Tibial nerve (tissue), 4 donors: Measurements from ENCODE around the gene ITGA11. TPM values are rescaled to one million over a fixed set of nuclear protein-coding genes. Genes with fewer than 3 reads are reported as not detected.
A peak's percentile ranks its signal among the peaks of the same experiment; 100 is the strongest.

ENCODE experiments used
- DNase-seq, 2 donors: peaks; one replicate each; pipeline ENCODE4 v3.0.0-alpha.2; 2019; ENCODE audit warnings: low spot score in 2 of 2
- H3K27ac ChIP-seq, 4 donors: fragments of 200-600 bp; sonication (generic) in 3 of 4; one replicate each; pipeline ENCODE4 v1.5.1; 2017 to 2019; ENCODE audit warnings: mild to moderate bottlenecking in 1 of 4
- H3K27me3 ChIP-seq, 2 donors: fragments of 200-600 bp; sonication (generic) in 1 of 2; one replicate each; pipeline versions ENCODE4 v1.5.1 to v1.6.0; 2017 to 2019
- H3K36me3 ChIP-seq, 3 donors: fragments of 200-600 bp; sonication (generic); one replicate each; pipeline ENCODE4 v1.5.1; 2018 to 2019
- H3K4me1 ChIP-seq, 4 donors: fragments of 200-600 bp; sonication (generic) in 3 of 4; one replicate each; pipeline ENCODE4 v1.5.1; 2017 to 2019
- H3K4me3 ChIP-seq, 4 donors: fragments of 200-600 bp; sonication (generic) in 3 of 4; one replicate each; pipeline ENCODE4 v1.5.1; 2017 to 2019; ENCODE audit warnings: mild to moderate bottlenecking in 1 of 4, moderate library complexity in 1 of 4
- H3K9me3 ChIP-seq, 4 donors: fragments of 200-600 bp; sonication (generic) in 3 of 4; one replicate each; pipeline ENCODE4 v1.5.1; 2017 to 2019
- EP300 ChIP-seq, 2 donors: sonication (generic); formaldehyde crosslinking; IDR thresholded peaks; one replicate each; pipeline ENCODE4 v1.6.1; 2017; ENCODE audit warnings: antibody characterized with exemption in 2 of 2, mild to moderate bottlenecking in 1 of 2
- POLR2A ChIP-seq, 2 donors: fragments of 450-650 bp; IDR thresholded peaks; one replicate each; pipeline ENCODE4 v1.6.1; 2017; ENCODE audit warnings: antibody characterized with exemption in 2 of 2, mild to moderate bottlenecking in 2 of 2, moderate library complexity in 2 of 2
- WGBS, 2 donors: methylation state at CpG; one replicate each; pipeline ENCODE4 v1.1.5; 2018; 5-methylcytosine and 5-hydroxymethylcytosine counted together
- total RNA-seq, 4 donors: library from RNA; depleted of rRNA; stranded (reverse); fragments of >200 nt; gene quantifications; one replicate each; pipeline ENCODE4 v1.1.0, GENCODE V29; 2016
- TF ChIP-seq, protein P1 (sequence below), 5 experiments: fragments of 200-600 bp in 3 of 5; fragments of 450-650 bp in 2 of 5; sonication (generic) in 3 of 5; IDR thresholded peaks; one replicate each; pipeline ENCODE4 v1.5.1; 2016 to 2019; ENCODE audit warnings: antibody characterized with exemption in 5 of 5, mild to moderate bottlenecking in 3 of 5, moderate library complexity in 2 of 5

Gene ITGA11, protein sequence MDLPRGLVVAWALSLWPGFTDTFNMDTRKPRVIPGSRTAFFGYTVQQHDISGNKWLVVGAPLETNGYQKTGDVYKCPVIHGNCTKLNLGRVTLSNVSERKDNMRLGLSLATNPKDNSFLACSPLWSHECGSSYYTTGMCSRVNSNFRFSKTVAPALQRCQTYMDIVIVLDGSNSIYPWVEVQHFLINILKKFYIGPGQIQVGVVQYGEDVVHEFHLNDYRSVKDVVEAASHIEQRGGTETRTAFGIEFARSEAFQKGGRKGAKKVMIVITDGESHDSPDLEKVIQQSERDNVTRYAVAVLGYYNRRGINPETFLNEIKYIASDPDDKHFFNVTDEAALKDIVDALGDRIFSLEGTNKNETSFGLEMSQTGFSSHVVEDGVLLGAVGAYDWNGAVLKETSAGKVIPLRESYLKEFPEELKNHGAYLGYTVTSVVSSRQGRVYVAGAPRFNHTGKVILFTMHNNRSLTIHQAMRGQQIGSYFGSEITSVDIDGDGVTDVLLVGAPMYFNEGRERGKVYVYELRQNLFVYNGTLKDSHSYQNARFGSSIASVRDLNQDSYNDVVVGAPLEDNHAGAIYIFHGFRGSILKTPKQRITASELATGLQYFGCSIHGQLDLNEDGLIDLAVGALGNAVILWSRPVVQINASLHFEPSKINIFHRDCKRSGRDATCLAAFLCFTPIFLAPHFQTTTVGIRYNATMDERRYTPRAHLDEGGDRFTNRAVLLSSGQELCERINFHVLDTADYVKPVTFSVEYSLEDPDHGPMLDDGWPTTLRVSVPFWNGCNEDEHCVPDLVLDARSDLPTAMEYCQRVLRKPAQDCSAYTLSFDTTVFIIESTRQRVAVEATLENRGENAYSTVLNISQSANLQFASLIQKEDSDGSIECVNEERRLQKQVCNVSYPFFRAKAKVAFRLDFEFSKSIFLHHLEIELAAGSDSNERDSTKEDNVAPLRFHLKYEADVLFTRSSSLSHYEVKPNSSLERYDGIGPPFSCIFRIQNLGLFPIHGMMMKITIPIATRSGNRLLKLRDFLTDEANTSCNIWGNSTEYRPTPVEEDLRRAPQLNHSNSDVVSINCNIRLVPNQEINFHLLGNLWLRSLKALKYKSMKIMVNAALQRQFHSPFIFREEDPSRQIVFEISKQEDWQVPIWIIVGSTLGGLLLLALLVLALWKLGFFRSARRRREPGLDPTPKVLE
- total RNA-seq = 10 to 100 TPM in 1 of 4 donors, 1 to 10 TPM in 3; 2.7 to 12.1 (median 6.9) TPM

DNA sequence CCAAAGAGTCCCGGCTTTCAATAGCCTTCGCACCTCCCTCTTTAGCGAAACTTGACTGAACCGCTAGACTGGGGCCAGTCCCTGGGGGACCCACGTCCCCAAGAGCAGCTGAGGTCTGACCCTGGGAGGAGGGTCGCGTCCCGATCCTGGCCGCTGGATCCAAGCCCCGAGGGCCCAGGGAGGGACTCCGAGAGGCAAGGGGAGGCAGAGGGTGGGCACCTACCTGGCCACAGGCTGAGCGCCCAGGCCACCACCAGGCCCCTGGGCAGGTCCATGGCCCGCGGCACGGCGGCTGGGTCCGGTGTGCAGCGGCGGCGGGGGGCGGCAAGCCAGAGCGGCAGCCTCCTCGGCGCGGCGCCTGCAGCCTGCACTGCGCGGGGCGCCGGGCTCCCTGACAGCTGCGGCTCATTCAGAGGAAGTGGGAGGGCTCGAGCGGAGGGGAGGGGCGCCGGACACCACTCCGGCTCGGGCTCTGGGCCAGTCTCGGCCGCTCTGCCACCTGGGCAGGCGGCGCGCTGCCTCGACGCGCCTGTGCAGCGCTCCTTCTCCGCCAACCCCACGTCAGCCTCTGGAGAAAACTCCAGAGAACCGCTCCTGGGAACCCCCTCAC is at the start of gene ITGA11:
TSS of gene ITGA11 (minus strand) at position 372 of the 610 bp plus-strand sequence. CDS start at position 275, 97 bp downstream.
- Histone ChIP-seq H3K4me1 (peaks cover 0 to 19% (median 7%) of the 10 kb centered on the region in 4 donors), H3K9me3 (no peaks in the 10 kb centered on the region), H3K27ac (peak within 1 kb of the TSS in 2 of 4 donors; percentile 0 to 62), H3K36me3 (no peaks in the 10 kb centered on the region), H3K27me3 (peaks cover 0 to 28% of the 10 kb centered on the region in 2 donors), H3K4me3 (peak within 1 kb of the TSS; percentile 22 to 53 (median 29))
- DNase-seq = peak; percentile 53 to 54
- TF ChIP-seq, protein P1, sequence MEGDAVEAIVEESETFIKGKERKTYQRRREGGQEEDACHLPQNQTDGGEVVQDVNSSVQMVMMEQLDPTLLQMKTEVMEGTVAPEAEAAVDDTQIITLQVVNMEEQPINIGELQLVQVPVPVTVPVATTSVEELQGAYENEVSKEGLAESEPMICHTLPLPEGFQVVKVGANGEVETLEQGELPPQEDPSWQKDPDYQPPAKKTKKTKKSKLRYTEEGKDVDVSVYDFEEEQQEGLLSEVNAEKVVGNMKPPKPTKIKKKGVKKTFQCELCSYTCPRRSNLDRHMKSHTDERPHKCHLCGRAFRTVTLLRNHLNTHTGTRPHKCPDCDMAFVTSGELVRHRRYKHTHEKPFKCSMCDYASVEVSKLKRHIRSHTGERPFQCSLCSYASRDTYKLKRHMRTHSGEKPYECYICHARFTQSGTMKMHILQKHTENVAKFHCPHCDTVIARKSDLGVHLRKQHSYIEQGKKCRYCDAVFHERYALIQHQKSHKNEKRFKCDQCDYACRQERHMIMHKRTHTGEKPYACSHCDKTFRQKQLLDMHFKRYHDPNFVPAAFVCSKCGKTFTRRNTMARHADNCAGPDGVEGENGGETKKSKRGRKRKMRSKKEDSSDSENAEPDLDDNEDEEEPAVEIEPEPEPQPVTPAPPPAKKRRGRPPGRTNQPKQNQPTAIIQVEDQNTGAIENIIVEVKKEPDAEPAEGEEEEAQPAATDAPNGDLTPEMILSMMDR (IDR thresholded peaks at IDR 0.05) = no peak
- no peak for TF ChIP-seq POLR2A (IDR thresholded peaks at IDR 0.05)
- TF ChIP-seq EP300 (IDR thresholded peaks at IDR 0.05) = no peak
- WGBS, 2 donors = 3% methylated on average over 13 to 24 of the region's 49 CpGs

DNA sequence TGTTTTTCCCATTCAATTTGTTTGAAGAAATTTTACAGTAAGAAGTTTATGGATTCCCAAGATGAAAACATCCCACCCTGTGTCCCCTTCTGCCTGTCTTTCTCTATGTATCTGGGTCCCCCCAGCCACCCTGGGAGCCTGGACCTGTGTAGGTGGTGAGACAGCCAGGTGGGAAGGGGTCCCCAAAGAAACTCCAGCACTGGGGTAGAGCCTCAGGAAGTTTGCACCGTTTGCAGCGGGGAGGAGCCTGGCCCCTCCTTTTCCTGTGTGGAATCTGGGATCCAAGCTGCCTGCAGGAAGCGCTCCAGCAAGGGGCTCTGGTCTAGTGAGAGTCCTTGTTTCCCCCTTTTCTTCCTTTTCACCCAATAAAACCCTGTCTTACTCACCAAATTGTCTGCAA is 49.4 kb upstream of the ITGA11 start:
- no peak for DNase-seq
- Histone ChIP-seq H3K9me3 (no peaks in the 10 kb centered on the region), H3K27ac (no peak overlapping the region), H3K4me1 (peaks cover 0 to 21% (median 0%) of the 10 kb centered on the region in 4 donors), H3K36me3 (no peaks in the 10 kb centered on the region), H3K4me3 (no peak overlapping the region), H3K27me3 (no peaks in the 10 kb centered on the region)
- WGBS, 2 donors = 75 to 81% methylated on average over 3 of the region's 3 CpGs
- TF ChIP-seq POLR2A (IDR thresholded peaks at IDR 0.05) = no peak
- TF ChIP-seq, protein P1 (IDR thresholded peaks at IDR 0.05) = no peak

DNA sequence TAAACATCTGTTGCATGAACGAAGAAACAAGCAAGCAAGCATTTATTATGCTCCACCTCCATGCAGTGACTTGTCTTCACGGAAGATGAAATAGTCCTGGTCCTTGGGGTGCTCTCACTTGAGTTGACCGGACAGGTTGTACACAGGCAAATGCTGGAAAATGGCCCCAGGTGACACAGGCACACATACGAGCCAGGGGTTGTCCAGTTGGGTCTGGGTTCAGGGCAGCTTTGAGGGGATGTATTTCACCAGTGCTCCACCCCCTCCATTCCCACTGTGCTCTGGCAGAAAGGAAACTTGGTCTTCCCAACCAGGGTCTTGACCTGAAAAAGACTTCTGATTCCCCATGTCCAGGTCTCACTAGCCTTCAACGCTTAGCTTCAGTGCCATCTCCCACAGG is 48.3 kb upstream of the ITGA11 start:
- H3K27me3 ChIP-seq = no peaks in the 10 kb centered on the region
- WGBS, 2 donors = 70 to 84% methylated on average over 5 of the region's 5 CpGs
- no peak for DNase-seq
- peaks cover 0 to 11% (median 0%) of the 10 kb centered on the region in 4 donors for H3K4me1 ChIP-seq
- no peak overlapping the region for H3K27ac ChIP-seq
- H3K36me3 ChIP-seq = no peaks in the 10 kb centered on the region
- TF ChIP-seq EP300 (IDR thresholded peaks at IDR 0.05) = no peak
- TF ChIP-seq POLR2A (IDR thresholded peaks at IDR 0.05) = no peak
- TF ChIP-seq, protein P1 (IDR thresholded peaks at IDR 0.05) = no peak
- no peak overlapping the region for H3K4me3 ChIP-seq
- H3K9me3 ChIP-seq = no peaks in the 10 kb centered on the region

DNA sequence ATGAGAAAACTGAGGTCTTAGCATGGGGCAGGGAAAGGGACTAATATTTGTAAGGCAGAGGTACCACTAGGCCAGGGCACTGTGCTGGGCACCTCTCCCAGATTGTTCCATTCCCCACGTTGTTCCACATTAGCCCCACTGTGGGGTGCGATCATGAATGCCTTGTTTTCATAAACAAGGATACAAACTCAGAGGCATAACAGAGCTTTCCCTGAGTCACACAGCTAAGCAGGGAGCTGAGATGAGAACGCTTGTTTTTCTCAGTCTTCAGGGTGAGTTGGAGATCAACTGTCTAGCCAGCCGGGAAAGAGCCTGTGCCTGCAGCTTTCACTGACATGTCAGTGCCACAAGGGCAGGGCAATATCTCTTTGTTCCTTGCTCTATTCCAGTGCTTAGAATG is 47.9 kb upstream of the ITGA11 start:
- H3K4me1 ChIP-seq = peaks cover 0 to 6% (median 0%) of the 10 kb centered on the region in 4 donors
- TF ChIP-seq, protein P1 (IDR thresholded peaks at IDR 0.05) = no peak
- TF ChIP-seq POLR2A (IDR thresholded peaks at IDR 0.05) (no peak), EP300 (IDR thresholded peaks at IDR 0.05) (no peak)
- no peaks in the 10 kb centered on the region for H3K9me3 ChIP-seq
- peak overlapping the region in 1 of 4 donors; percentile 7 for H3K27ac ChIP-seq
- H3K4me3 ChIP-seq = no peak overlapping the region
- no peaks in the 10 kb centered on the region for H3K27me3 ChIP-seq
- 66 to 75% methylated on average over 4 of the region's 4 CpGs for WGBS, 2 donors
- no peaks in the 10 kb centered on the region for H3K36me3 ChIP-seq
- no peak for DNase-seq
